Omental fat pad (tissue), 4 donors: Measurements from ENCODE around the gene COX6B1. TPM values are rescaled to one million over a fixed set of nuclear protein-coding genes. Genes with fewer than 3 reads are reported as not detected.

Source experiments
- ATAC-seq: fragments of 150-250 bp; one replicate; pipeline ENCODE4 v1.9.1; 2016; ENCODE audit warnings: mild to moderate bottlenecking, moderate library complexity; ENCODE audit not compliant: low FRiP score
- DNase-seq: peaks from one replicate; pipeline ENCODE4 v3.0.0-alpha.2; 2019; ENCODE audit warnings: low spot score
- total RNA-seq, 4 donors: library from RNA; depleted of rRNA; stranded (reverse); fragments of >200 nt; gene quantifications; one replicate each; pipeline ENCODE4 v1.1.0, GENCODE V29; 2016
- TF ChIP-seq, protein P1 (sequence below), 3 donors: fragments of 450-650 bp; IDR thresholded peaks; one replicate each; pipeline ENCODE4 v1.5.1; 2016 to 2017; ENCODE audit warnings: antibody characterized with exemption in 3 of 3, mild to moderate bottlenecking in 3 of 3, moderate library complexity in 2 of 3

Gene COX6B1
- total RNA-seq, 4 donors from 2014 or later, result 391 to 611 (median 538) TPM

GRCh38 chr19:35612559-35613321 lies 35.4 kb upstream of the COX6B1 start, which contains the start of gene HAUS5:
Gene HAUS5 (plus strand): TSS chr19:35612735. CDS start chr19:35612795, 60 bp downstream.
- ATAC-seq (peak; percentile 96), DNase-seq (peak; percentile 95)
- TF ChIP-seq, protein P1, sequence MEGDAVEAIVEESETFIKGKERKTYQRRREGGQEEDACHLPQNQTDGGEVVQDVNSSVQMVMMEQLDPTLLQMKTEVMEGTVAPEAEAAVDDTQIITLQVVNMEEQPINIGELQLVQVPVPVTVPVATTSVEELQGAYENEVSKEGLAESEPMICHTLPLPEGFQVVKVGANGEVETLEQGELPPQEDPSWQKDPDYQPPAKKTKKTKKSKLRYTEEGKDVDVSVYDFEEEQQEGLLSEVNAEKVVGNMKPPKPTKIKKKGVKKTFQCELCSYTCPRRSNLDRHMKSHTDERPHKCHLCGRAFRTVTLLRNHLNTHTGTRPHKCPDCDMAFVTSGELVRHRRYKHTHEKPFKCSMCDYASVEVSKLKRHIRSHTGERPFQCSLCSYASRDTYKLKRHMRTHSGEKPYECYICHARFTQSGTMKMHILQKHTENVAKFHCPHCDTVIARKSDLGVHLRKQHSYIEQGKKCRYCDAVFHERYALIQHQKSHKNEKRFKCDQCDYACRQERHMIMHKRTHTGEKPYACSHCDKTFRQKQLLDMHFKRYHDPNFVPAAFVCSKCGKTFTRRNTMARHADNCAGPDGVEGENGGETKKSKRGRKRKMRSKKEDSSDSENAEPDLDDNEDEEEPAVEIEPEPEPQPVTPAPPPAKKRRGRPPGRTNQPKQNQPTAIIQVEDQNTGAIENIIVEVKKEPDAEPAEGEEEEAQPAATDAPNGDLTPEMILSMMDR (IDR thresholded peaks at IDR 0.05), result no peak

DNA sequence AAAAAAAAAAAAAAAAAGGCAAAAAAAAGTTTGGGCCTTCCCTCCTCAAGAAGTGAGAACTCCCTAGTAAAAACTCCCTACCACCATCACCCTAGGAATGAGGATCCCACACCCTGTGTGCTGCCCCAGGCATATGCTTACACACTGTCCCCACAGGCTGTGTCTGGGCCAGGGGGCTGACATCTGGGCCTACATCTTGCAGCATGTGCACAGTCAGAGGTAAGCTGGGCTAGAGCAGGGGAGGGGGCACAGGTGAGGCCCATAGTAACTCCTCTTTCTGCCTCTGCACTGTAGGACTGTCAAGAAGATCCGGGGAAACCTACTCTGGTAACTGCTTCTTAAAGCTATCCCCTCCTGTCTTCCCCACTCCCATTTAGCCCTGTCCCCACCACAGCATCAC lies 34.5 kb upstream of the COX6B1 start:
- ATAC-seq (no peak), DNase-seq (no peak)
- TF ChIP-seq, protein P1 (IDR thresholded peaks at IDR 0.05), result no peak

DNA sequence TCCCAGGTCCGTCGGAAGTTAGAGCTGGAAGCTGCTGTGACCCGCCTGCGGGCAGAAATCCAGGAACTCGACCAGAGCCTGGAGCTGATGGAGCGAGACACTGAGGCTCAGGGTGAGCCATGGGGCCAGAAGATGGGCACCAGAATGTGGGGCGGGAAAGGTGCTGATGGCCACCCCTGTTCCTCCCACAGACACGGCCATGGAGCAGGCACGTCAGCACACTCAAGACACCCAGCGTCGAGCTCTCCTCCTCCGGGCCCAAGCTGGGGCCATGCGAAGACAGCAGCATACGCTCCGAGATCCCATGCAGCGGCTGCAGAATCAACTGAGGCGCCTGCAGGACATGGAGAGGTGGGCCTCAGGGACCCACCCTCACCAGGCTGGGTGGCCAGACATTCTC lies 33.1 kb upstream of the COX6B1 start:
- DNase-seq (no peak), ATAC-seq (no peak)
- TF ChIP-seq, protein P1 (IDR thresholded peaks at IDR 0.05), result no peak

DNA sequence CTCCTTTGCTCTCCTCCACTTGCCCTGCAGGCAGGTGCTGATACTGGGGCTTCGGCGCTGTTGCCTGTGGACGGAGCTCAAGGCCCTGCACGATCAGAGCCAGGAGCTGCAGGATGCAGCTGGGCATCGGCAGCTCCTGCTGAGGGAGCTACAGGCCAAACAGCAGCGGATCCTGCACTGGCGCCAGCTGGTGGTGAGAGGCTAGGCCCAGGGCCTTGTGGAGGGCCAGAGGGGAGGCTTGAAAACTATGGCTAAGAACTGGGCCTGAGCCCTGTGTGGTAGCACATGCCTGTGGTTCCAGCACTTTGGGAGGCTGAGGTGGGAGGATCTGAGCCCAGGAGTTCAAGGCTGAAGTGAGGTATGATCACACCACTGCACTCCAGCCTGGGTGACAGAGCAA lies 29.3 kb upstream of the COX6B1 start:
- ATAC-seq (no peak), DNase-seq (no peak)
- TF ChIP-seq, protein P1 (IDR thresholded peaks at IDR 0.05), result no peak

DNA sequence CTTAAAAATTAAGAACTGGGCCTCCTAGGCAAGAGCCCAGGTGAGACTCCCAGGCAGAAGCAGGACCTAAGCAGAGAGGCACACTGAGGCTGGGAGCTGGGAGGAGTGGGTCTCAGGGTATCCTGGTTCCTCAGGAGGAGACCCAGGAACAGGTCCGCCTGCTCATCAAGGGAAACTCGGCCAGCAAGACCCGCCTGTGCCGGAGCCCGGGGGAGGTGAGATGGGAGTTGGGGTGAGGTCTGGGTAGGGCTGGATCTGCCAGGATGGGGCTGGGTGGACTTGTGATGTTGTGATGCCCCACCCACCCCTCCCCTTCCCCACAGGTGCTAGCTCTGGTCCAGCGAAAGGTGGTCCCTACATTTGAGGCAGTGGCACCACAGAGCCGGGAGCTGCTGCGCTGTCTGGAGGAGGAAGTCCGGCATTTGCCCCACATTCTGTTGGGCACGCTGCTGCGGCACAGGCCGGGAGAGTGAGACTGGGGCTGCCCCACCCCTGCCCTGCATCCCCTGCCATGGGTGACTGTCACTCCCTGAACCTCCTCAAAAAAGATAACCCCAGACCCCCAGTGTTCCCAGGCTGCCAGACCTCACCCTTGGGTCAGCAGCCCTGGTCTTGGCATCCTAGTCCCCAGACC lies 28.7 kb upstream of the COX6B1 start:
- TF ChIP-seq, protein P1 (IDR thresholded peaks at IDR 0.05), result no peak
- ATAC-seq, result no peak
- DNase-seq, result no peak

DNA sequence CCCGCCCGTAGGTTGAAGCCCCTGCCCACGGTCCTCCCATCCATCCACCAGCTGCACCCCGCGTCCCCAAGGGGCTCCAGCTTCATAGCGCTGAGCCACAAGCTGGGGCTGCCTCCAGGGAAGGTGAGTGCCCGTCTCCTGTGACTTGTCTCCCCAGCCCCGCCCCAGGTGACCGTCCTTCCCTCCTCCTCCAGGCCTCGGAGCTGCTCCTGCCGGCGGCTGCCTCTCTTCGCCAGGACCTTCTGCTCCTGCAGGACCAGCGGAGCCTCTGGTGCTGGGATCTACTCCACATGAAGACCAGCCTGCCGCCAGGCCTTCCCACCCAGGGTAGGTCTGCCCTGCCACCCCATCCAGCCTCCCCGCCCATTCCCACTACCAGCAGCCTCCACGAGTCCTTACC lies 28.1 kb upstream of the COX6B1 start:
- DNase-seq, result no peak
- TF ChIP-seq, protein P1 (IDR thresholded peaks at IDR 0.05), result no peak
- no peak for ATAC-seq

DNA sequence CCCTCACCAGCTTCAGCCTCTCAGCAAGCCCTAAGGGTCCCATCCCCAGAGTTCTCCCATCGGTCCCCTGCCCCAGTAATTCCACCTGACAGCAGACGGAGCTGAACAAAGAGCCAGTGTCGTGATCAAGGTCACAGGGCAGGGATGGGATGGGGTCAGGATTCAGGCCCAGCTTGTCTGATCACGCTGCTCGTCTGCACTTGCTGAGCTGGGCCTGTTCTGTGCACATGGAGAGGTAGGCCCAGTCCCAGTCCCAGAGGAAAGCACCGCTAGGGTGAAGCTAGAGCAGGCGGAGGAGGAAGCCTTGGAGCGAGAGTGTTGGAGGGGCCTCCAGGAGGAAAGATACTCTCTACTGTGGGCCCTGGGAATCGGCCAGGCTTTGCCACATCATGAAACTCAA lies 26.4 kb upstream of the COX6B1 start:
- no peak for DNase-seq
- TF ChIP-seq, protein P1 (IDR thresholded peaks at IDR 0.05), result no peak
- ATAC-seq, result no peak
